ENCODE measurements around the gene TOMM20. TPM values are rescaled to one million over a fixed set of nuclear protein-coding genes. Genes with fewer than 3 reads are reported as not detected.

TOMM20 gene
- polyA plus RNA-seq, 2 donors, result 43.4 to 61.1 TPM

DNA sequence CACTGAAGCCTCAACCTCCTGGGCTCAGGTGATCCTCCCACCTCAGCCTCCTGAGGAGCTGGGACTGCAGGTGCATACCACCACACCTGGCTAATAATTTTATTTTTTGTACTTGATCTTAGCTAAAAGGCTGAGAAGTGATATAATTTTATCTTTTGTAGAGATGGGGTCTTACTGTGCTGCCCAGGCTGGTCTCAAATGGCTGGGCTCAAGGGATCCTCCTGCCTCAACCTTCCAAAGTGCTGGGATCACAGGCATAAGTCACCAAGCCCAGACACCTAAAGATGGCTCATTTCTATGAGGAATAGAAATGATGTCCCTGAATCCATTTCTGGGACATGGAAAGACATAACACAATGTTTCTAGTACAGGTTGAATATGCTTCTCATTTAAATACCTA is 57.8 kb downstream of the TOMM20 start:
- H3K36me3 ChIP-seq (ENCODE audit: control insufficient read depth in 2 of 2, insufficient read depth in 2 of 2, low read length in 1 of 2), result no peaks in the 10 kb centered on the region
- H3K4me3 ChIP-seq (ENCODE audit: low read depth in 1 of 2, low read length in 2 of 2), result no peak overlapping the region
- peaks cover 18 to 34% of the 10 kb centered on the region in 2 donors for H3K4me1 ChIP-seq (ENCODE audit: control insufficient read depth in 2 of 2, insufficient read depth in 2 of 2, low read length in 1 of 2)
- H3K27ac ChIP-seq (ENCODE audit: low read depth in 2 of 2, low read length in 1 of 2), result peak overlapping the region; percentile 95 to 97
- no peaks in the 10 kb centered on the region for H3K9me3 ChIP-seq (ENCODE audit: control insufficient read depth in 2 of 2, insufficient read depth in 1 of 2, low read depth in 1 of 2, low read length in 1 of 2)
- H3K27me3 ChIP-seq (ENCODE audit: control insufficient read depth in 1 of 2, insufficient read depth in 2 of 2, low read length in 2 of 2), result no peaks in the 10 kb centered on the region

DNA sequence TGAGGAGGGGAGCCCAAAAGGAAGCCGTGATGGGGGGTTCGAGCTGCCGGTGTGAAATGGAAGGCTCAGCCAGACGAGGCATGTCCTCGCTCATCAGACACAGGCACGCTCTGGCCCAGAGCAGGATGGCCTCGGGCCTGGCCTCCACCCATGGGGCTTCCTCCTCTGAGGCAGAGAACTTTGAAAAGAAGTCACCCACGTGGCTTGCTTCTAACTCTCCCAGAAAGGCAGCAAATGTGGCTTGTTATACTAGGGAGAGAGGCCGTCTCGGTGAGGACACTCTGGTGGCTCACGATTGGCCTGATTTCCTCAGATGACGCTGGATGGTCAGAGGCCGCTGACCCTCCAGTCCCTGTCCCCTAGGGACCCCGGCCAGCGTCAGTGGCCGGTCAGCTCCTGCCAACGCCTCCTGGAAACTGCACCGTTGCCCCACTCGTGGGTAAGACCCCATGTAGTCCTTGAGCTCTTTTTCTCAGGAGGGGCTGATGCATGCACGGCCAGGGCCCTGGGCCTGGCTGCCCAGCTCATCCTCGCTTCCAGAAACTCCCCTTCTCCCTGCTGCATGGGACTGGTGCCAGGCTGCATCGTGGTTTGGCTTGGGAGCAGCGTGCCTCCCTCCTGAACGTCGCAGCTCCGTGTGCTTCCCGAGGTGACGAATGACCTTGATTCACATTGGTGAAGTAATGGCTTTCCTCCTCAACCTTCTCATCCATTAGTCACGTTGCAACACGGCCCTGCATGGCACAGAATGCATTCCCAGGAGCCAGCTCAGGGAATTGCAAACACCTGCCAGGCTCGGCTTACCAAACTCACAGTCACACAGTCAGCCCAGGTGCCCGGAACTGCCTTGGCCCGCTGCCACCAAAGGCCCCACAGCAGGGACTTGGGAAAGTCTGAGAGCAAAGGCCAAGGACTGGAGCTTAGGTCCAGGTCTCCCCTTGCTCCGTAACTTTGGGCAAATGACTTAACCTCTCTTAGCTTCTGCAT is 58.8 kb downstream of the TOMM20 start:
- no peaks in the 10 kb centered on the region for H3K27me3 ChIP-seq (ENCODE audit: control insufficient read depth in 1 of 2, insufficient read depth in 2 of 2, low read length in 2 of 2)
- peaks cover 14 to 31% of the 10 kb centered on the region in 2 donors for H3K4me1 ChIP-seq (ENCODE audit: control insufficient read depth in 2 of 2, insufficient read depth in 2 of 2, low read length in 1 of 2)
- no peak overlapping the region for H3K4me3 ChIP-seq (ENCODE audit: low read depth in 1 of 2, low read length in 2 of 2)
- no peaks in the 10 kb centered on the region for H3K36me3 ChIP-seq (ENCODE audit: control insufficient read depth in 2 of 2, insufficient read depth in 2 of 2, low read length in 1 of 2)
- 35 to 53% methylated on average over 34 of the region's 34 CpGs for WGBS, 2 donors
- no peaks in the 10 kb centered on the region for H3K9me3 ChIP-seq (ENCODE audit: control insufficient read depth in 2 of 2, insufficient read depth in 1 of 2, low read depth in 1 of 2, low read length in 1 of 2)
- peak overlapping the region; percentile 95 to 97 for H3K27ac ChIP-seq (ENCODE audit: low read depth in 2 of 2, low read length in 1 of 2)

DNA sequence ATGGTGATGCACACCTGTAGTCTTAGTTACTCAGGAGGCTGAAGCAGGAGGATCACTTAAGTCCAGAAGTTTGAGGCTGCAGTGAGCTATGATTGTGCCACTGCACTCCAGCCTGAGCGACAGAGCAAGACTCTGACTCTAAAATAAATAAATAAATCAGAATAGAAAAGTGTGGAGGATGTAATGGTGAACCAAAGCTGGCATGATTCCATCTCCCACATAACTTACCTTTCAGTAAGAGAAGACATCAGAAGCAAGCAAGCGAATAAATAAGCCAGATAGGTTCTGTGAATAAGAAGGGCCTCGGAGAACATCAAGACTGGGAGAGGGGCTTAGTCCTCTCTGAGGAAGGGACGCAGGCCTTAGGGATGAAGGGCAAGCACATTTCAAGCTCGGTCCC is 59.5 kb downstream of the TOMM20 start:
- no peaks in the 10 kb centered on the region for H3K36me3 ChIP-seq (ENCODE audit: control insufficient read depth in 2 of 2, insufficient read depth in 2 of 2, low read length in 1 of 2)
- H3K27me3 ChIP-seq (ENCODE audit: control insufficient read depth in 1 of 2, insufficient read depth in 2 of 2, low read length in 2 of 2), result no peaks in the 10 kb centered on the region
- H3K4me3 ChIP-seq (ENCODE audit: low read depth in 1 of 2, low read length in 2 of 2), result no peak overlapping the region
- peaks cover 13 to 25% of the 10 kb centered on the region in 2 donors for H3K4me1 ChIP-seq (ENCODE audit: control insufficient read depth in 2 of 2, insufficient read depth in 2 of 2, low read length in 1 of 2)
- 62 to 87% methylated on average over 5 of the region's 5 CpGs for WGBS, 2 donors
- H3K27ac ChIP-seq (ENCODE audit: low read depth in 2 of 2, low read length in 1 of 2), result peak overlapping the region; percentile 97 to 99
- H3K9me3 ChIP-seq (ENCODE audit: control insufficient read depth in 2 of 2, insufficient read depth in 1 of 2, low read depth in 1 of 2, low read length in 1 of 2), result no peaks in the 10 kb centered on the region

DNA sequence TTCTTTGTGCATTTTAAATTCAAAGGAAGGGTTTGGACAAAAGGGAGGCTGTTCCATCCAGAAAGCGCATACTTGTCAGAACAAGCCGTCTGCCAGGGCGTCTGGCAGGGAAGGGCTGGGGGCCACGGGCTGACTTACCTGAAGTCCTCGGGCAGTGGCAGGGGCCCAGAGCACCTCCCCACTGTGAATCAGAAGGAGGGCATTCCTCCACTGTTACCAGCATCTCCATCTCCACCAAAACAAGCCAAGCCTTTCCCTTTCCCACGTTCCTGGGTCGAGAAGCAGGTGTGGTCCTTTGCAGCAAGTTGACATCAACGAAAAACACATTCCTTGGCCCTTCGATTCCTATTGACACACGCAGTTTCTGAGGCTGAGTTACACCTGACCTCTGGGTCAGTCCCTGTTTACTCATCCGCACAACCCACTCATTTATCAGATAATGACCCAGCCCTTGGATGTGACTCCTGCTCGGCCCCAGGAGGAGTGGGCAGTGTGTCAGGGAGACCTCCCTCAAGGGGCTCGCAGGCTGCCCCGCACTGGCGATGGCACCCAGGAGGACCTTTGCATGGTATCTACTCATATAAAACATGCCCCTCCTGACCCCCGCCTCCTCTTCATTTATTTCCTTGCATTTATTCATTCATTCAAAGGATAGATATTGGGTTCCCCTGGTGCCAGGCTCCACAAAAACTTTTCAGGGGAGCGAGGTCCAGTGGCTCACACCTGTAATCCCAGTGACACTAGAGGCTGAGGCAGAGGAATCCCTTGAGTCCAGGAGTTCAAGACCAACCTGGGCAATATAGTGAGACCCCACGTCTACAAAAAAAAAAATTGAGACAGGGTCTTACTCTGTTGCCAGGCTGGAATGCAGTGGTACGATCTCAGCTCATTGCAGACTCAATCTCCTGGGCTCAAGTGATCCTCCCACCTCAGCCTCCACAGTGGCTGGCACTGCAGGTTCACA is 60.2 kb downstream of the TOMM20 start:
- H3K27ac ChIP-seq (ENCODE audit: low read depth in 2 of 2, low read length in 1 of 2), result peak overlapping the region; percentile 97 to 99
- H3K36me3 ChIP-seq (ENCODE audit: control insufficient read depth in 2 of 2, insufficient read depth in 2 of 2, low read length in 1 of 2), result no peaks in the 10 kb centered on the region
- peaks cover 10 to 19% of the 10 kb centered on the region in 2 donors for H3K4me1 ChIP-seq (ENCODE audit: control insufficient read depth in 2 of 2, insufficient read depth in 2 of 2, low read length in 1 of 2)
- no peaks in the 10 kb centered on the region for H3K27me3 ChIP-seq (ENCODE audit: control insufficient read depth in 1 of 2, insufficient read depth in 2 of 2, low read length in 2 of 2)
- H3K9me3 ChIP-seq (ENCODE audit: control insufficient read depth in 2 of 2, insufficient read depth in 1 of 2, low read depth in 1 of 2, low read length in 1 of 2), result no peaks in the 10 kb centered on the region
- H3K4me3 ChIP-seq (ENCODE audit: low read depth in 1 of 2, low read length in 2 of 2), result no peak overlapping the region
- 57 to 59% methylated on average over 19 of the region's 19 CpGs for WGBS, 2 donors

DNA sequence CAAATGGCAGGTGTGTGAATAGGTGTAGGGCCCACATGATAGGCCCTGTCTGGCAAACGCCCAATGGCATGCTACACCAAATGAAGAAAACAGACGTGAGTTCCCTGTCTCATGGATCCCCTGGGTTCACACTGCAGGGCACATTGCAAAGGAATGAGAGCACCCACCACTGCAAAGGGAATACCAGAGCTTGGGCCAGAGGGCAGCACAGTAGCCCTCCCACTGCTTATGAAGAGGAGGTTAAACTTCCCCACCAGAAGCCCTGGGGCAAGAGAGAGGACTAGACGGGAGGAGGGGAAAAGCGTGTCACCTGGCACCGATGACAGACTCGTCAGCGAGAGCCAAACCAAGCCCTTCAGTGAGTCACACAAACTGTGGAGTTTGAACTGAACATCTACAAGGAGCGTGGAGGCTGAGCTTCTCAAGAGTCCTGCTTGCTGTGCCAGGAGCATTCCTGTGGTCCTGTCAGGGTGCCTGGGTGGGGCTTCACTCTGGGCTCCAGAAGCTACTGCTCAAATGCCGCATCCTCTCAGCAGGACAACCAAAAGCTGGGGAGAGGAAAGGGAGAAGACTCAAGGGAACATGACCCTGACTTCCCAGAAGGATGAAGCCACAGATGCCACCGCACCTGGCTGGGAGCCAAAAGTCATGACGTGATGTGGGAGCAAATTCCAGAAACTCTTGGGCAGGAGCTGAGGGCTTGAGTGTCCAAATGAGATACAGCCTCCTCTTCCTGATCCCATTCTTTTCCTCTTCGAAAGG is 61.1 kb downstream of the TOMM20 start:
- Histone ChIP-seq H3K27ac (ENCODE audit: low read depth in 2 of 2, low read length in 1 of 2) (peak overlapping the region; percentile 97 to 99), H3K4me3 (ENCODE audit: low read depth in 1 of 2, low read length in 2 of 2) (no peak overlapping the region), H3K36me3 (ENCODE audit: control insufficient read depth in 2 of 2, insufficient read depth in 2 of 2, low read length in 1 of 2) (no peaks in the 10 kb centered on the region), H3K27me3 (ENCODE audit: control insufficient read depth in 1 of 2, insufficient read depth in 2 of 2, low read length in 2 of 2) (no peaks in the 10 kb centered on the region), H3K9me3 (ENCODE audit: control insufficient read depth in 2 of 2, insufficient read depth in 1 of 2, low read depth in 1 of 2, low read length in 1 of 2) (no peaks in the 10 kb centered on the region), H3K4me1 (ENCODE audit: control insufficient read depth in 2 of 2, insufficient read depth in 2 of 2, low read length in 1 of 2) (peaks cover 5 to 24% of the 10 kb centered on the region in 2 donors)
- 30 to 34% methylated on average over 12 of the region's 12 CpGs for WGBS, 2 donors

DNA sequence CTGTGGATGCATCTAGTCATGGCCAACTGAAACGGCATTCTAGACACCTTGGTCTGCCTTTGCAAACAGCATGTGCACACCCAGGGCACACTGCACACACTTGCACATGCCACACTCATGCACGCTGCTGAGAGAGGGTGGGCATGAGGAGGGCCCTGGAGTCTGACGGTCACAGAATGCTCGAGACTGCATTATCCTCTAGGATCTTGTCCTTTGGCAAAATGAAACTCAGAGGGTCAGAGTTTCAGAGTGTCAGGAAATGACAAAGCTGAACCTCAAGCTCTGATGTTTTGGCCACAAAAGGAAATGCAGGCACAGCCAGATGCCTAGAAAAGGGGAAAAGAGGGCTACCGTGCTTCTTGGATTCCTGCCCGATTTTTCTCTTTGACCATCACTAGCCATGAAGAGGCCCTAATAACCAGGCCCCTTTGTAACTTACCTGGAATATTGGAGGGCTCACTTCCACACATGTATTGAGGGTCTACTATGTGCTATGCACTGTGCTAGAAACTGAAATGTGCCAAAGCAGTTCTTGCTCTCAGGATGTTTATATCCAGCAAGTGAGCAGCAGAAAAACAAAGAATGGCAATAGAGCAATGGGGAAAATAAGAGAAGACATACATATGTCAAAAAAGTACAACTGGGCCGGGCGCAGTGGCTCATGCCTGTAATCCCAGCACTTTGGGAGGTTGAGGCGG is 65.4 kb downstream of the TOMM20 start:
- Histone ChIP-seq H3K4me1 (ENCODE audit: control insufficient read depth in 2 of 2, insufficient read depth in 2 of 2, low read length in 1 of 2) (peaks cover 4 to 17% of the 10 kb centered on the region in 2 donors), H3K4me3 (ENCODE audit: low read depth in 1 of 2, low read length in 2 of 2) (no peak overlapping the region), H3K27me3 (ENCODE audit: control insufficient read depth in 1 of 2, insufficient read depth in 2 of 2, low read length in 2 of 2) (no peaks in the 10 kb centered on the region), H3K36me3 (ENCODE audit: control insufficient read depth in 2 of 2, insufficient read depth in 2 of 2, low read length in 1 of 2) (no peaks in the 10 kb centered on the region), H3K27ac (ENCODE audit: low read depth in 2 of 2, low read length in 1 of 2) (peak overlapping the region; percentile 85 to 87), H3K9me3 (ENCODE audit: control insufficient read depth in 2 of 2, insufficient read depth in 1 of 2, low read depth in 1 of 2, low read length in 1 of 2) (no peaks in the 10 kb centered on the region)
- 71% methylated on average over 9 of the region's 9 CpGs for WGBS, 2 donors

DNA sequence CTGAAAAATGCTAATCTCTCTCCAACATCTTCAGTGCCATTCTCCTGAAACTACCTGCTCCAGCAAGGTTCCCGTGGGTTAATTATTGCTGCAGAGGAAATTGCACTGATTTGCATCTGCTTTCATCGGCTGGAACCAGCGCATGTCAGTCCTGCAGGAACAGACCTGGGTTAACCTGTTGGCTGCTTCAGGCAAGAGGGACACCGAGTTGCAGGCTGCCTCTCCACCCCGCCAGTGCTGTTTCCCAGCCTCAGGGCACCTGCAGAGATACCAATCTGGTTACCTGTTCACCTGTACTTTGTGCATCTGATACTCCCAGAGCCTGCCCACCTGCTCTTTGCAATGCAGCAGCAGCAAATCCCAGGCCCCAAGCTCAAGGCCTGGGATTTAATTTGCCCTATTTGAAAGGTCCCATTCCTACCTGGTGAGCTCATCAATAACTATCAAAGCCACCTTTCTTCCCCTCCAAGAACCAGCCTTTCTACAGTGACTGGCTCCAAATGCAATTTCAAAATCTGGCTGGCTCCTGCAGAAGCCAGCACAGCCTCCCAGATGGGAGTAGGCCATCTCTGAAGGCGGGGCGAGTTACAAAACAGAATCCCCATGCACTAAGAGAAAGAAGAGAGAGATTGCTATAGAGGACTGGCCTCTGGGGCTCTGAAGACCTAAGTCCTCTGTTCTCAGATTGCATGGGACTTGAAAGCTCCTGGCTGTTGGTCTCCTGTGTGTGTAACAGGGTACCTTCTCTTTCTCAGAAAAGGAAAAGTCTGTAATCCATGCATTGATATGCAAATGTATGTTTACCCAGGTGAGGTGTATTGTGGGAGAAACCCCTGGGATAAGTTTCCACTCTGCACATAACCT is 67.8 kb downstream of the TOMM20 start:
- H3K9me3 ChIP-seq (ENCODE audit: control insufficient read depth in 2 of 2, insufficient read depth in 1 of 2, low read depth in 1 of 2, low read length in 1 of 2), result no peaks in the 10 kb centered on the region
- no peaks in the 10 kb centered on the region for H3K27me3 ChIP-seq (ENCODE audit: control insufficient read depth in 1 of 2, insufficient read depth in 2 of 2, low read length in 2 of 2)
- WGBS, 2 donors, result 35 to 48% methylated on average over 7 of the region's 7 CpGs
- peaks cover 4 to 18% of the 10 kb centered on the region in 2 donors for H3K4me1 ChIP-seq (ENCODE audit: control insufficient read depth in 2 of 2, insufficient read depth in 2 of 2, low read length in 1 of 2)
- H3K36me3 ChIP-seq (ENCODE audit: control insufficient read depth in 2 of 2, insufficient read depth in 2 of 2, low read length in 1 of 2), result no peaks in the 10 kb centered on the region
- H3K27ac ChIP-seq (ENCODE audit: low read depth in 2 of 2, low read length in 1 of 2), result peak overlapping the region; percentile 87 to 92
- no peak overlapping the region for H3K4me3 ChIP-seq (ENCODE audit: low read depth in 1 of 2, low read length in 2 of 2)

All from esophagus (tissue), 2 donors.